Activated T-cell treated with anti-CD3 and anti-CD28 coated beads, Interleukin-2, amount 50 U/mL, for 72 hours (primary cell): ENCODE data around the gene LCN12. TPM values are rescaled to one million over a fixed set of nuclear protein-coding genes. Genes with fewer than 3 reads are reported as not detected.

Source experiments
- ATAC-seq, 2 donors: fragments of 150-1000 bp; cut with Tn5 transposase; replicated peaks in 1 of 2; 2 replicates each; pipeline ENCODE4 v1.10.0; 2021; ENCODE audit warnings: moderate library complexity in 2 of 2, mild to moderate bottlenecking in 1 of 2
- DNase-seq, 2 donors: peaks; one replicate each; pipeline ENCODE4 v3.0.0; 2021 to 2022; ENCODE audit warnings: mixed read lengths in 1 of 2
- H3K27ac Mint-ChIP-seq: one replicate; pipeline ENCODE4 v1.8.0; 2022; ENCODE audit warnings: mild to moderate bottlenecking, moderate library complexity, mixed read lengths
- H3K27me3 Mint-ChIP-seq: one replicate; pipeline ENCODE4 v1.8.0; 2022; ENCODE audit warnings: low read depth, mixed read lengths
- H3K36me3 Mint-ChIP-seq, 2 donors: one replicate each; pipeline ENCODE4 v1.8.0; 2022; ENCODE audit warnings: mixed read lengths in 2 of 2, mild to moderate bottlenecking in 1 of 2; ENCODE audit not compliant: insufficient read depth in 2 of 2
- H3K4me1 Mint-ChIP-seq: one replicate; pipeline ENCODE4 v1.8.0; 2022; ENCODE audit warnings: low read depth, mixed read lengths
- H3K4me3 Mint-ChIP-seq, 2 donors: one replicate each; pipeline ENCODE4 v1.8.0; 2022; ENCODE audit warnings: mild to moderate bottlenecking in 2 of 2, mixed read lengths in 2 of 2, moderate library complexity in 2 of 2
- H3K9me3 Mint-ChIP-seq, 2 donors: one replicate each; pipeline ENCODE4 v1.8.0; 2022; ENCODE audit warnings: mixed read lengths in 2 of 2
- total RNA-seq, 2 donors: library from RNA; stranded (reverse); gene quantifications; one replicate each; pipeline ENCODE4 v1.2.3, GENCODE V29; 2022

LCN12 gene
- total RNA-seq, 2 donors from 2014 or later = 1.0 to 1.4 TPM

DNA sequence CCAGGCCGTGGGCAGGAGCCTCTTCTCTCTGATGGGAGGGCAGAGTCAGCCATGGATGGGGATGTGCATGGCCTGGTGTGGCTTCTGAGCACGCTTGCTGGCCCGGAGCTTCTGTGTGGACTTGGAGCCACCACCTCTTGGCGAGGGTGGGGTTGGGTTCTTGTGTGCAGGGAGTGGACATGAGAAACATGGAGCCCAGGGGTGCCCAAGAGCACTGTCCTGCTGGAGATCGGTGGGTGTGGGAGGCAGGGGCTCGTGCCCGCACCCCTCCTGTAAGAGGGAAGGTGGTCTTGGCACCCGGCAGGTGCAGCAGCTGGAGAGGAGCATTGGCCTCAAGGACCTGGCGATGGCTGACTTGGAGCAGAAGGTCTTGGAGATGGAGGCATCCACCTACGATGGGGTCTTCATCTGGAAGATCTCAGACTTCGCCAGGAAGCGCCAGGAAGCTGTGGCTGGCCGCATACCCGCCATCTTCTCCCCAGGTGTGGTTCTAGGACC lies 31.3 kb upstream of the LCN12 start:
- Mint-ChIP-seq H3K4me1 (peaks cover 5% of the 10 kb centered on the region), H3K27me3 (no peaks in the 10 kb centered on the region), H3K36me3 (peaks cover 10 to 33% of the 10 kb centered on the region in 2 donors), H3K27ac (no peak overlapping the region), H3K4me3 (no peak overlapping the region), H3K9me3 (no peaks in the 10 kb centered on the region)
- no peak for ATAC-seq
- no peak for DNase-seq

GRCh38 chr9:136921307-136921706 lies 30.8 kb upstream of the LCN12 start:
- Mint-ChIP-seq H3K9me3 (no peaks in the 10 kb centered on the region), H3K4me3 (no peak overlapping the region), H3K36me3 (peaks cover 10 to 31% of the 10 kb centered on the region in 2 donors), H3K4me1 (no peaks in the 10 kb centered on the region), H3K27ac (no peak overlapping the region), H3K27me3 (no peaks in the 10 kb centered on the region)
- ATAC-seq (no peak), DNase-seq (no peak)

DNA sequence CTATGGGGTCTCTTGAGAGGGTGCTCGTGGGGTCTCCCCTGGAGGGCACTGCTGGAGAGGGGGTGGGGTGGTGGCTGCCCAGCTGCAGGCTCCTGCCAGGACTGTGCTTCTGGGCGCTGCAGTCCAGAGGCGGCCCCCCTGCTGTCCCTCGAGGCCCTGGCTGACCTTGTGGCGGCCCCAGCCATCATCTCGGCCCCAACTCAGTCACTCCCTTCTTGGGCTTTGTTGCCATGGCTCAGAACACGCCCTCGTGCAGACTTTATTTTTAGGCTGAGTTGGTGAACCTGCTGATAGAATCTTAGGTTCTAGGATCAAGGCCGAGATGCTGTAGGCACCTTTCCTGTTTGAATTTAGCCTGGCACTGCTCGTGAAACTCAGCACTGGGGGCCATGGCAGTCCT lies 30.4 kb upstream of the LCN12 start:
- DNase-seq (no peak), ATAC-seq (no peak)
- H3K36me3 Mint-ChIP-seq = peaks cover 10 to 32% of the 10 kb centered on the region in 2 donors
- no peak overlapping the region for H3K27ac Mint-ChIP-seq
- H3K9me3 Mint-ChIP-seq = no peaks in the 10 kb centered on the region
- no peak overlapping the region for H3K4me3 Mint-ChIP-seq
- H3K27me3 Mint-ChIP-seq = no peaks in the 10 kb centered on the region
- H3K4me1 Mint-ChIP-seq = no peaks in the 10 kb centered on the region

GRCh38 chr9:136922540-136922939 lies 29.5 kb upstream of the LCN12 start:
- DNase-seq (no peak), ATAC-seq (no peak)
- Mint-ChIP-seq H3K4me1 (no peaks in the 10 kb centered on the region), H3K4me3 (no peak overlapping the region), H3K36me3 (peaks cover 5 to 25% of the 10 kb centered on the region in 2 donors), H3K27me3 (no peaks in the 10 kb centered on the region), H3K27ac (no peak overlapping the region), H3K9me3 (no peaks in the 10 kb centered on the region)

- Mint-ChIP-seq H3K36me3 (peaks cover 4 to 21% of the 10 kb centered on the region in 2 donors), H3K27ac (no peak overlapping the region), H3K9me3 (no peaks in the 10 kb centered on the region), H3K27me3 (no peaks in the 10 kb centered on the region), H3K4me3 (no peak overlapping the region), H3K4me1 (no peaks in the 10 kb centered on the region)
- no peak for ATAC-seq
- no peak for DNase-seq
These were observed 28.2 kb upstream of the LCN12 start for GRCh38 chr9:136923881-136924280.

DNA sequence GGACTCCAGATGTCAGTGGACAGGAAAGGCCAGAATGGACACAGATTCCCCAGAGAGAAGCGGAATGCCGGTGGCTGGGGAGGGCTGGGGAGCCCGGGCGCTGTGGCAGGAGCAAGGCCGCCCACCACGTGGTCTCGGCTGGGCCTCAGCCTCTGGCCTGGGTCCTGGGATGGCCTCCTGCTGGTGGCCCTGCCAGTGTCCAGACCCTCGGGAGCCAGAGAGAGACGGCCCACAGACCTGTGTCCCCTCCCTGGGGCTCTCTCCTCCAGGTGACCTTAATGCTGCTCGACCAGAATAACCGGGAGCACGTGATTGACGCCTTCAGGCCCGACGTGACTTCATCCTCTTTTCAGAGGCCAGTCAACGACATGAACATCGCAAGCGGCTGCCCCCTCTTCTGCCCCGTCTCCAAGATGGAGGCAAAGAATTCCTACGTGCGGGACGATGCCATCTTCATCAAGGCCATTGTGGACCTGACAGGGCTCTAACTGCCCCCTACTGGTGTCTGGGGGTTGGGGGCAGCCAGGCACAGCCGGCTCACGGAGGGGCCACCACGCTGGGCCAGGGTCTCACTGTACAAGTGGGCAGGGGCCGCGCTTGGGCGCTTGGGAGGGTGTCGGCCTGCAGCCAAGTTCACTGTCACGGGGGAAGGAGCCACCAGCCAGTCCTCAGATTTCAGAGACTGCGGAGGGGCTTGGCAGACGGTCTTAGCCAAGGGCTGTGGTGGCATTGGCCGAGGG lies 26.5 kb upstream of the LCN12 start:
- Mint-ChIP-seq H3K36me3 (peaks cover 1 to 16% of the 10 kb centered on the region in 2 donors), H3K27ac (no peak overlapping the region)

DNA sequence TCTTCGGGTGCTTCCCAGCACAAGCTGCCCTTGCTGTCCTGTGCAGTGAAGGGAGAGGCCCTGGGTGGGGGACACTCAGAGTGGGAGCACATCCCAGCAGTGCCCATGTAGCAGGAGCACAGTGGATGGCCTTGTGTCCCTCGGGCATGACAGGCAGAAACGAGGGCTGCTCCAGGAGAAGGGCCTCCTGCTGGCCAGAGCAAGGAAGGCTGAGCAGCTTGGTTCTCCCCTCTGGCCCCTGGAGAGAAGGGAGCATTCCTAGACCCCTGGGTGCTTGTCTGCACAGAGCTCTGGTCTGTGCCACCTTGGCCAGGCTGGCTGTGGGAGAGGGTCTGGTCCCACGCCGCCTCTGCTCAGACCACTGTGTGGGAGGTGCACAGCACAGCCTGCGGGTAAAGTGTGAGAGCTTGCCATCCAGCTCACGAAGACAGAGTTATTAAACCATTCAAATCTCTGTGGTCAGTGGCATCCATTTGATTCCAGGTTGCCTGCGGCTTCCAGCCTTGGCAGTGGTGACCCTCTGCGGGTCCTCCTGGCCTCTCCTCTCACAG lies 25.8 kb upstream of the LCN12 start:
- DNase-seq (no peak), ATAC-seq (no peak)
- Mint-ChIP-seq H3K4me1 (no peaks in the 10 kb centered on the region), H3K27ac (no peak overlapping the region), H3K4me3 (no peak overlapping the region), H3K27me3 (no peaks in the 10 kb centered on the region), H3K36me3 (peaks cover 1 to 13% of the 10 kb centered on the region in 2 donors), H3K9me3 (no peaks in the 10 kb centered on the region)

More for the DNA sequence above, 26.5 kb upstream of the LCN12 start:
- ATAC-seq (no peak), DNase-seq (no peak)
- no peaks in the 10 kb centered on the region for H3K27me3 Mint-ChIP-seq
- no peak overlapping the region for H3K4me3 Mint-ChIP-seq
- H3K9me3 Mint-ChIP-seq = no peaks in the 10 kb centered on the region
- H3K4me1 Mint-ChIP-seq = no peaks in the 10 kb centered on the region

GRCh38 chr9:136926749-136927148 lies 25.3 kb upstream of the LCN12 start:
- peaks cover 1 to 14% of the 10 kb centered on the region in 2 donors for H3K36me3 Mint-ChIP-seq
- H3K4me1 Mint-ChIP-seq = peaks cover 3% of the 10 kb centered on the region
- ATAC-seq = no peak
- no peak overlapping the region for H3K4me3 Mint-ChIP-seq
- H3K9me3 Mint-ChIP-seq = no peaks in the 10 kb centered on the region
- DNase-seq = no peak
- H3K27me3 Mint-ChIP-seq = no peaks in the 10 kb centered on the region
- no peak overlapping the region for H3K27ac Mint-ChIP-seq

DNA sequence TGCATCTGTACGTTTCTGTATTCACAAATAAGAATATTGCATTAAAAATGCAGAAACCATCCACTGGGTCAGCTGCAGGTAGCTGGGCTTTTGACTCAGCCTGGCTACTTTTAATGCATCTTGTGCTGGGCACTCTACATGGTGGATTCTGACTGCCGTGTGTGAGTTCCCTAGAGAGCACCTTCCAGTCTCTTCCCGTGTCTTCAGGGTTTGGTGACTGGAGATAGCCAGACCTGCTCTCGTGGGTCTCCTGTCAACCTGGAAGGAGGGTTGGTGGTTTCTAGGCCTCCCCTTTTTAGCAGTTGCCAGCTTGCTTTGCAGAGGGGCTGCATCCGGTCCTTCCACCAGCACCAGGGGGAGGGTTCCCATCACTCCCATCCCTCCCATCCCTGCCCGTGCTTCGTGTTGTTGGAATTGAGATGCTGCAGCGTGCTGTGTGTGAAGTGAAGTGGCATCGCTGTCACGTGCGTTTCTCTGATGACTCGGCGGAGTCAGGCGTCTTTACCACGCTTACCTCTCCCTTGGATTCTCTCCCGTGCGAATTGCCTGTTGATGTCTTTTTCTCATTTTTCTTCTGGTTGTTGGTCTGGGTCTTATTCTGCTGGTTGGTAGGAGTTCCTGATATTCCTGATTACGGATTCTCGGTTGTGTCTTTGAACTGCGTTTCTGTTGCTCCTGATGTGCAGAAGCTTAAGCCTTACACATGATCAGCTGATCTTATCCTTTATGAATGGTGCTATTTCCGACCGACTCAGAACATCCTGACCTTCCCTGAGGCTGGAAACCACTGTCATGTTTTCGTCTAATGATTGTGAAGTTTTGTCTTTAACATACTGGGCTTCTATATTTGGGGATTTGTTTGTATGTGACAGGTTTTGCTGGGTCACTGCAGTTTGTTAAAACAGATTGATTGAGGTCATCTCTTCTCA lies 24.5 kb upstream of the LCN12 start:
- DNase-seq = no peak
- peaks cover 1 to 13% of the 10 kb centered on the region in 2 donors for H3K36me3 Mint-ChIP-seq

GRCh38 chr9:136928591-136928990 lies 23.5 kb upstream of the LCN12 start:
- ATAC-seq = peak in 1 of 2 donors; percentile 61
- no peak for DNase-seq
- Mint-ChIP-seq H3K4me3 (no peak overlapping the region), H3K27me3 (no peaks in the 10 kb centered on the region), H3K36me3 (peaks cover 6 to 17% of the 10 kb centered on the region in 2 donors), H3K4me1 (peaks cover 10% of the 10 kb centered on the region), H3K27ac (no peak overlapping the region), H3K9me3 (no peaks in the 10 kb centered on the region)

More for the DNA sequence above, 24.5 kb upstream of the LCN12 start:
- Mint-ChIP-seq H3K9me3 (no peaks in the 10 kb centered on the region), H3K4me1 (peaks cover 10% of the 10 kb centered on the region), H3K4me3 (no peak overlapping the region), H3K27me3 (no peaks in the 10 kb centered on the region), H3K27ac (peak overlapping the region; percentile 31)
- no peak for ATAC-seq

DNA sequence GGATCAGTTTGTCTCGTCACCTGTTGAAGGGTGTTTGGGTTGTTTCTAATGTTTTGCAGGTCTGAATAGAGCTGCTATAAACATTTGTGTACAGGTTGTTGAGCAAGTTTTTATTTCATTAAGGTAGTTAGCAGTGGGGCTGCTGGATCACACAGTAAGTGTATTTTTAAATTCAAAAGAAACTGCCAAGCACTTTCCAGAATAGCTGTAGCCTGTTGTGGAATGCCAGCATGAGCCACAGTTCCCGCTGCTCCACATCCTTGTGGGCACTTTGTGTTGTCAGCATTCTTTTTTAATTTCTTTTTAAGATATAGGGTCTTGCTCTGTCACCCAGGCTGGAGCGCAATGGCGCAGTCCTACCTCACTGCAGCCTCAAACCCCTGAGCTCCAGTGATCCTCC lies 22.1 kb upstream of the LCN12 start:
- Mint-ChIP-seq H3K4me3 (no peak overlapping the region), H3K4me1 (peaks cover 10% of the 10 kb centered on the region), H3K36me3 (peaks cover 6 to 18% of the 10 kb centered on the region in 2 donors), H3K9me3 (no peaks in the 10 kb centered on the region), H3K27ac (no peak overlapping the region), H3K27me3 (no peaks in the 10 kb centered on the region)
- DNase-seq = no peak
- ATAC-seq = no peak

- peak overlapping the region; percentile 91 for H3K27ac Mint-ChIP-seq
- ATAC-seq = peak; percentile 43 to 52
- DNase-seq = no peak
- H3K4me1 Mint-ChIP-seq = peaks cover 10% of the 10 kb centered on the region
- H3K36me3 Mint-ChIP-seq = peaks cover 6 to 18% of the 10 kb centered on the region in 2 donors
- H3K4me3 Mint-ChIP-seq = peak overlapping the region in 1 of 2 donors; percentile 45
- no peaks in the 10 kb centered on the region for H3K9me3 Mint-ChIP-seq
- no peaks in the 10 kb centered on the region for H3K27me3 Mint-ChIP-seq
These were observed 20.4 kb upstream of the LCN12 start for GRCh38 chr9:136931611-136932130.

DNA sequence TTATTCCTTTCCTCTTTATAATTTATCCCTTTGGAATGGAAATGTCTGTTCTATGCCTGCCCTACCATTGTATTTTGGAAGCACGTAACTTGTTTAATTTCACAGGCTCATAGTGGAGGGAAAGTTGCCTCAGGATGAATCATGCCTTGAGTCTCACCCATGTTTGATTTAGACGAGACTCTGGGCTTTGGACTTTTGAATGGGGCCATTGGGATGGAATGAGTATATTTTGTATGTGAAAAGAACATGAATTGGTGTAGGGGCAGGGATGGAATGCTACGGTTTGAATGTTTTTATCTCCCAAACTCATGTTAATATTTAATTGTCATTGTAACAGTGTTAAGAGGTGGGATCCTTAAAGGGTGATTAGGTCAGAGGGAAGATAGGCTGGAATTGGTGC lies 17.8 kb upstream of the LCN12 start:
- Mint-ChIP-seq H3K27ac (no peak overlapping the region), H3K36me3 (peaks cover 5 to 24% of the 10 kb centered on the region in 2 donors), H3K4me1 (peaks cover 15% of the 10 kb centered on the region), H3K4me3 (no peak overlapping the region), H3K27me3 (no peaks in the 10 kb centered on the region), H3K9me3 (no peaks in the 10 kb centered on the region)
- ATAC-seq (no peak), DNase-seq (no peak)
